GM10266 (cell line): ENCODE results near the gene RPS29.

Source experiments
- DNase-seq: peaks from one replicate; pipeline ENCODE4 v3.0.0; 2012; ENCODE audit errors: extremely low spot score
- TF ChIP-seq, protein P1 (sequence below): IDR thresholded peaks from 2 replicates; pipeline ENCODE4 v1.5.1; 2012; ENCODE audit warnings: mild to moderate bottlenecking, low read depth; ENCODE audit not compliant: control insufficient read depth, insufficient read depth; ENCODE audit errors: missing control alignments

Gene RPS29

DNA sequence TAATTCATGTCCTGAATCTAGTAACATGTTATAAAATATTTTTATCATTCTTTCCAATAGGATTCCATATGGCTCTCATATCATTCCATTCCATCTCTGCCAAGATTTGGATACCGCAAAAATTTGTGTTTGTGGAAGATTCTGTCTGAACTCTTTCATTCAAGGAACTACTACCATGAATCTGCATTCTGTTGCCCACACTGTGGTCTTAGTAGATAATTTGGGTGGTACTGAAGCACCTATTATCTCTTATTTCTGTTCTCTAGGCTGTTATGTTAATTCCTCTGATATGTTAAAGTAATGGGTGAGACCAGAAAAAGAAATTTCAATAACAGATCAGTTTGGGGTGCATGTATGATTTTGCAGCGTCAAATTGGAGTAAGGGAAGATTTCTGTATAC, 28.0 kb upstream of the RPS29 start:
- TF ChIP-seq, protein P1, sequence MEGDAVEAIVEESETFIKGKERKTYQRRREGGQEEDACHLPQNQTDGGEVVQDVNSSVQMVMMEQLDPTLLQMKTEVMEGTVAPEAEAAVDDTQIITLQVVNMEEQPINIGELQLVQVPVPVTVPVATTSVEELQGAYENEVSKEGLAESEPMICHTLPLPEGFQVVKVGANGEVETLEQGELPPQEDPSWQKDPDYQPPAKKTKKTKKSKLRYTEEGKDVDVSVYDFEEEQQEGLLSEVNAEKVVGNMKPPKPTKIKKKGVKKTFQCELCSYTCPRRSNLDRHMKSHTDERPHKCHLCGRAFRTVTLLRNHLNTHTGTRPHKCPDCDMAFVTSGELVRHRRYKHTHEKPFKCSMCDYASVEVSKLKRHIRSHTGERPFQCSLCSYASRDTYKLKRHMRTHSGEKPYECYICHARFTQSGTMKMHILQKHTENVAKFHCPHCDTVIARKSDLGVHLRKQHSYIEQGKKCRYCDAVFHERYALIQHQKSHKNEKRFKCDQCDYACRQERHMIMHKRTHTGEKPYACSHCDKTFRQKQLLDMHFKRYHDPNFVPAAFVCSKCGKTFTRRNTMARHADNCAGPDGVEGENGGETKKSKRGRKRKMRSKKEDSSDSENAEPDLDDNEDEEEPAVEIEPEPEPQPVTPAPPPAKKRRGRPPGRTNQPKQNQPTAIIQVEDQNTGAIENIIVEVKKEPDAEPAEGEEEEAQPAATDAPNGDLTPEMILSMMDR: no peak

DNA sequence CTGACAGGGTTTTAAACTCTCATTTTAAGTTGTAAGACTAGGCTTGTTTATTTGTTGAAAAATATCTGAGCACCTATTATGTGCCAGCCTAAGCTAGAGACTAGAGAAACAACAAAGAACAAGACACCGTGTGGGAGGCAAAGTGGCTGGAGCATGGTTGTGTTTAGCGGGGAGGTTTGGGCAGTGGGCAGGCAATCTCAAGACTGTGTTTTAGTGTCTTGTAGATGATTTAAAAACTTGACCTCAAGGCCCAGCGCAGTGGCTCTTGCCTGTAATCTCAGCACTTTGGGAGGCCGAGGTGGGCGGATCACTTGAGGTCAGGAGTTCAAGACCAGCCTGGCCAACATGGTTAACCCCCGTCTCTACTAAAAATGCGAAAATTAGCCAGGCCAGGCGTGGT, 26.5 kb upstream of the RPS29 start:
- DNase-seq: no peak
- TF ChIP-seq, protein P1: no peak

More for the DNA sequence above, 28.0 kb upstream of the RPS29 start:
- no peak for DNase-seq

DNA sequence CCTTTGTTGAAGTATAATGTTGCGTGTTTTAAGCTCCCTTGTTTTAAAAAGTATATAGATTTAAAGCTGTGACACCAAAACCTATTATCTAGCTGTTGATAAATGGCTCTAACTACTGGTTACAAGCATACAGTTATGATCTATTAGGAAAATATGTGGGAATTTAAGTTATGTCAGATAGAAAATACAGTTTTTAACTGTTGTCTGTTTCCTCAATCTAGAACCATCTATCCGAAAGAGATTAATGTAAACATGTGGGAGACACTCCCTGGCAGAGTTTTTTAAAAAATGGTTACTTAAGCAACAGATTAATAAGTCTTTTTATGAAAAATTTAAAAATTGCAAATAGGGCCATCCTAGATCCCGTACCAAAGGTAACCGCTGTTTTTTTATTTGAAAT, 26.1 kb upstream of the RPS29 start:
- TF ChIP-seq, protein P1: no peak
- no peak for DNase-seq

DNA sequence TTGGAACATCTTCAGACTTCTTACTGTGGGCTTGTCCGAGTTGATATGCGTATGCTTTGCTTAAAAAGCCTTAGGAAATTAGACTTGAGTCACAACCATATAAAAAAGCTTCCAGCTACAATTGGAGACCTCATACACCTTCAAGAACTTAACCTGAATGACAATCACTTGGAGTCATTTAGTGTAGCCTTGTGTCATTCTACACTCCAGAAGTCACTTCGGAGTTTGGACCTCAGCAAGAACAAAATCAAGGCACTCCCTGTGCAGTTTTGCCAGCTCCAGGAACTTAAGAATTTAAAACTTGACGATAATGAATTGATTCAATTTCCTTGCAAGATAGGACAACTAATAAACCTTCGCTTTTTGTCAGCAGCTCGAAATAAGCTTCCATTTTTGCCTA, 21.4 kb upstream of the RPS29 start:
- no peak for DNase-seq
- TF ChIP-seq, protein P1: no peak

DNA sequence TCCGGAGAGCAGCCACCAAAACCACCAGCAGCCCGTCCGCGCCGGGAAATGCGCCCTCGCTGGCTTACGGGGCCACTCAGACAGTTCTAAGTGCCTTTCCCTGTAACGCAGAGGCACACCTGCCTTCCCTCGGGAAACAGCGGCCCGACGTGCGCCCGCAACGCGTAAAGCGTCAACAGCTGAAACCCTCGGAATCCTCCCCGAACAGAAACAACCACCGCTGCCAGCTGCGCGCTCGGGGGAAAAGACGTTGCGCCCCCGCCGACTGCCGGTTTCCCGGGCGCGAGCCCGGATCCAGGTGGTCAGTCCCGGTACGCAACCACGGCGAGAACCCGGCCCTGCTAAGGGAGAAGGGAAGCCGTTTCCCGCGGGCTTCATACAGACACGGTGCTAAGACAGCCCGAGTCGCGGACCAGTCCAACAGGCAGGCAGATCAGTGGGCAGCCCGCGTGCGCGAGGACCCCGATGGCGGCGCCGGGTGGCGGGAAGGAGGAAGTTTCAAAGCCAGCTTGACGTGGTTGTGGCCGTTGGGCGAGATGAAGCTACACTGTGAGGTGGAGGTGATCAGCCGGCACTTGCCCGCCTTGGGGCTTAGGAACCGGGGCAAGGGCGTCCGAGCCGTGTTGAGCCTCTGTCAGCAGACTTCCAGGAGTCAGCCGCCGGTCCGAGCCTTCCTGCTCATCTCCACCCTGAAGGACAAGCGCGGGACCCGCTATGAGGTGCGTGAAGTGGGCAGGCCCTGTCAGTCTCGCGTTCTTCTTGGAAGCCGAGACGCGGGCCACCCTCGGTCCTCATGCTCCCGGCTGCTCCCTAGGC, 12.5 kb upstream of the RPS29 start, which contains the start of gene LRR1:
TSS of gene LRR1 (plus strand) at position 456 of the 816 bp plus-strand sequence. CDS start at position 537, 81 bp downstream.
- peak; percentile 82 for DNase-seq

DNA sequence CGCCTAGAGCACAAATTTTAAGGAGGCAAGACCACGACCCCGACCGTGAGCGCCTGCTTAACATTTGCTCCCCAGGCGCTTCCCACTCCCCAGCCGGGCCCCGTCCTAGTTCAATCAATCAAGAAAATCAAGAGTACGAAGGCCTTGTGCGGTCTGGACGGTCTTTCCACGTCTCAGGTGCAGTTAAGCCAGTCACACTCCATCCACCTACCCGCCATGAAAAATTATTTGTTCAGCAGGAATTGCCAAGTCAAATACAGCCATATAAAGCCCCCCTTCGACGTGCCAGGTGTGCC, 12.0 kb upstream of the RPS29 start:
- DNase-seq: no peak
- TF ChIP-seq, protein P1: no peak

More for the DNA sequence above, 12.5 kb upstream of the RPS29 start, which contains the start of gene LRR1:
- TF ChIP-seq, protein P1: no peak

DNA sequence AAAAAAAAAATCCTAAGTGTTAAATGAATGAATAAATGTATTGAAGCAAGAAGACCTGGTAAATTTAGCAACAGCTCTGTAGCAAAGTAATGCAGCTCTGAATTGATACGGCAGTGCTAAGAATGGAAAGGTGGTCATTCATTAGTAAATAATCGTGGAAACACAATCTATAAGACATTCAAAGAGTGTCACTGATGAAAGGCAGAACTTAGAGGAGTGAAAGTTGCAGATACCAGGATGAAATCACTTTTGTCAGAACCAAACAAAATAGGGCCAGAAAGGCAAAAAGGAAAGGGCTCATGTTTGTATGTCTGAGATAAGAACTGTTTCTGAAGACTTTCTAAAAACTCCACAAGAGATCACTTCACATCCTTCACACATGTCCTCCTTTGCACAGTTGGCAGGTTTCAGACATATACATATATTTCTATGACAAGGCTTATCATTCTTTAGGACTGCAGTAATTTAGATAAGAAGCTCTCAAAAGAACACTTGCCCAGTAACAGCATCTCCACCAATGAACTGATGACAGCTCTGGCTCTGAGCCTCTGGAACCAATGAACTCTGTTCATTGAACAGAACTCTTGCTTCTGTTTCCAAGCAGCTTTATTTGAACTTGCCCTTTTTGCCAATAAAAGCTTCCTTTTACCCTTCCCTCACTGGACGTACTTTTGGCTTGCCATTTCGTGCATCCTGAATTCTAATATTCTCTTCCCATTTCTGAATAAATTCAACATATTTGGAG, 8.3 kb upstream of the RPS29 start:
- DNase-seq: peak; percentile 51
- TF ChIP-seq, protein P1: no peak
